Pericardium fibroblast (primary cell): ENCODE measurements around the gene OR8U1. TPM values are rescaled to one million over a fixed set of nuclear protein-coding genes. Genes with fewer than 3 reads are reported as not detected.

ENCODE experiments used
- total RNA-seq: library from RNA; depleted of rRNA; stranded (reverse); fragments of >200 nt; gene quantifications from 2 replicates; pipeline ENCODE4 v1.2.3, GENCODE V29; 2015

OR8U1 gene
- total RNA-seq = not detected in 2 replicates

GRCh38 chr11:56375324-56375723 is at the start of gene OR8U1:
Gene OR8U1 (plus strand): TSS chr11:56375624. CDS start chr11:56375624, 0 bp downstream.

GRCh38 chr11:56345739-56346138 is 29.7 kb upstream of the OR8U1 start, which contains the start of gene OR8K1:
Gene OR8K1 (plus strand): TSS chr11:56346039. CDS start chr11:56346039, 0 bp downstream.

GRCh38 chr11:56353991-56354390 is 21.4 kb upstream of the OR8U1 start, which contains the start of gene OR8J1:
Gene OR8J1 (plus strand): TSS chr11:56354291. CDS start chr11:56360247, 5,956 bp downstream.

GRCh38 chr11:56412396-56412795 is 37.0 kb downstream of the OR8U1 start, which contains the start of gene OR5AL1:
Gene OR5AL1 (plus strand): TSS chr11:56412696.

Other genes with a start within 250 kb of the OR8U1 start
- not detected in 2 replicates for gene OR8J3, start 235.4 kb upstream of the OR8U1 start, total RNA-seq
- not detected in 2 replicates for gene OR8K5, start 215.3 kb upstream of the OR8U1 start, total RNA-seq
- gene OR5J2, start 199.0 kb upstream of the OR8U1 start, total RNA-seq = not detected in 2 replicates
- not detected in 2 replicates for gene OR5T2, start 141.4 kb upstream of the OR8U1 start, total RNA-seq
- gene OR5T3, start 123.4 kb upstream of the OR8U1 start, total RNA-seq = not detected in 2 replicates
- gene OR5T1, start 101.5 kb upstream of the OR8U1 start, total RNA-seq = not detected in 2 replicates
- not detected in 2 replicates for gene OR8H1, start 83.4 kb upstream of the OR8U1 start, total RNA-seq
- not detected in 2 replicates for gene OR8K3, start 60.5 kb upstream of the OR8U1 start, total RNA-seq
- not detected in 2 replicates for gene OR8K1, start 29.6 kb upstream of the OR8U1 start, total RNA-seq
- not detected in 2 replicates for gene OR8J1, start 21.3 kb upstream of the OR8U1 start, total RNA-seq
- not detected in 2 replicates for gene OR5AL1, start 37.1 kb downstream of the OR8U1 start, total RNA-seq
- not detected in 2 replicates for gene OR5M3, start 97.7 kb downstream of the OR8U1 start, total RNA-seq
- gene OR5M8, start 115.7 kb downstream of the OR8U1 start, total RNA-seq = not detected in 2 replicates
- not detected in 2 replicates for gene OR5M11, start 167.6 kb downstream of the OR8U1 start, total RNA-seq
- gene OR5M10, start 202.1 kb downstream of the OR8U1 start, total RNA-seq = not detected in 2 replicates
- not detected in 2 replicates for gene OR5M1, start 239.2 kb downstream of the OR8U1 start, total RNA-seq